LHCN-M2 (cell line): ENCODE results near the gene KRTAP13-4. TPM values are rescaled to one million over a fixed set of nuclear protein-coding genes. Genes with fewer than 3 reads are reported as not detected.

ENCODE experiments used
- total RNA-seq: library from RNA; depleted of rRNA; stranded (reverse); fragments of >200 nt; gene quantifications from 2 replicates; pipeline ENCODE4 v1.2.3, GENCODE V29; 2014; rRNA removed

The KRTAP13-4 gene
- total RNA-seq, 1 experiment from 2014 or later: not detected

Other genes with a start within 250 kb of the KRTAP13-4 start
- not detected in 2 replicates for gene CLDN8, start 214.1 kb upstream of the KRTAP13-4 start, total RNA-seq
- not detected in 2 replicates for gene KRTAP24-1, start 147.3 kb upstream of the KRTAP13-4 start, total RNA-seq
- not detected in 2 replicates for gene KRTAP25-1, start 140.7 kb upstream of the KRTAP13-4 start, total RNA-seq
- not detected in 2 replicates for gene KRTAP26-1, start 109.9 kb upstream of the KRTAP13-4 start, total RNA-seq
- gene KRTAP27-1, start 92.5 kb upstream of the KRTAP13-4 start, total RNA-seq: not detected in 2 replicates
- gene KRTAP23-1, start 81.6 kb upstream of the KRTAP13-4 start, total RNA-seq: not detected in 2 replicates
- gene KRTAP13-2, start 57.9 kb upstream of the KRTAP13-4 start, total RNA-seq: not detected in 2 replicates
- gene KRTAP13-1, start 34.2 kb upstream of the KRTAP13-4 start, total RNA-seq: not detected in 2 replicates
- gene KRTAP13-3, start 4.3 kb upstream of the KRTAP13-4 start, total RNA-seq: not detected in 2 replicates
- gene KRTAP15-1, start 10.1 kb downstream of the KRTAP13-4 start, total RNA-seq: not detected in 2 replicates
- not detected in 2 replicates for gene KRTAP19-1, start 50.1 kb downstream of the KRTAP13-4 start, total RNA-seq
- not detected in 2 replicates for gene KRTAP19-2, start 57.2 kb downstream of the KRTAP13-4 start, total RNA-seq
- gene KRTAP19-3, start 61.8 kb downstream of the KRTAP13-4 start, total RNA-seq: not detected in 2 replicates
- gene KRTAP19-4, start 66.9 kb downstream of the KRTAP13-4 start, total RNA-seq: not detected in 2 replicates
- not detected in 2 replicates for gene KRTAP19-5, start 71.9 kb downstream of the KRTAP13-4 start, total RNA-seq
- not detected in 2 replicates for gene KRTAP19-6, start 111.6 kb downstream of the KRTAP13-4 start, total RNA-seq
- gene KRTAP19-7, start 131.1 kb downstream of the KRTAP13-4 start, total RNA-seq: not detected in 2 replicates
- not detected in 2 replicates for gene KRTAP22-2, start 160.2 kb downstream of the KRTAP13-4 start, total RNA-seq
- not detected in 2 replicates for gene KRTAP6-3, start 162.2 kb downstream of the KRTAP13-4 start, total RNA-seq
- gene KRTAP6-2, start 168.7 kb downstream of the KRTAP13-4 start, total RNA-seq: not detected in 2 replicates
- not detected in 2 replicates for gene KRTAP22-1, start 170.9 kb downstream of the KRTAP13-4 start, total RNA-seq
- not detected in 2 replicates for gene KRTAP6-1, start 183.7 kb downstream of the KRTAP13-4 start, total RNA-seq
- gene KRTAP20-1, start 186.2 kb downstream of the KRTAP13-4 start, total RNA-seq: not detected in 2 replicates
- not detected in 2 replicates for gene KRTAP20-4, start 190.4 kb downstream of the KRTAP13-4 start, total RNA-seq
- not detected in 2 replicates for gene KRTAP20-2, start 205.0 kb downstream of the KRTAP13-4 start, total RNA-seq
- gene KRTAP20-3, start 212.6 kb downstream of the KRTAP13-4 start, total RNA-seq: not detected in 2 replicates